HG02852 (cell line): ENCODE measurements around the gene ENAH.

Experiments used
- ATAC-seq: cut with Tn5 transposase; IDR thresholded peaks from one replicate; pipeline ENCODE4 v1.9.1; 2021; ENCODE audit warnings: mild to moderate bottlenecking, moderate library complexity; ENCODE audit not compliant: unreplicated experiment

The ENAH gene

DNA sequence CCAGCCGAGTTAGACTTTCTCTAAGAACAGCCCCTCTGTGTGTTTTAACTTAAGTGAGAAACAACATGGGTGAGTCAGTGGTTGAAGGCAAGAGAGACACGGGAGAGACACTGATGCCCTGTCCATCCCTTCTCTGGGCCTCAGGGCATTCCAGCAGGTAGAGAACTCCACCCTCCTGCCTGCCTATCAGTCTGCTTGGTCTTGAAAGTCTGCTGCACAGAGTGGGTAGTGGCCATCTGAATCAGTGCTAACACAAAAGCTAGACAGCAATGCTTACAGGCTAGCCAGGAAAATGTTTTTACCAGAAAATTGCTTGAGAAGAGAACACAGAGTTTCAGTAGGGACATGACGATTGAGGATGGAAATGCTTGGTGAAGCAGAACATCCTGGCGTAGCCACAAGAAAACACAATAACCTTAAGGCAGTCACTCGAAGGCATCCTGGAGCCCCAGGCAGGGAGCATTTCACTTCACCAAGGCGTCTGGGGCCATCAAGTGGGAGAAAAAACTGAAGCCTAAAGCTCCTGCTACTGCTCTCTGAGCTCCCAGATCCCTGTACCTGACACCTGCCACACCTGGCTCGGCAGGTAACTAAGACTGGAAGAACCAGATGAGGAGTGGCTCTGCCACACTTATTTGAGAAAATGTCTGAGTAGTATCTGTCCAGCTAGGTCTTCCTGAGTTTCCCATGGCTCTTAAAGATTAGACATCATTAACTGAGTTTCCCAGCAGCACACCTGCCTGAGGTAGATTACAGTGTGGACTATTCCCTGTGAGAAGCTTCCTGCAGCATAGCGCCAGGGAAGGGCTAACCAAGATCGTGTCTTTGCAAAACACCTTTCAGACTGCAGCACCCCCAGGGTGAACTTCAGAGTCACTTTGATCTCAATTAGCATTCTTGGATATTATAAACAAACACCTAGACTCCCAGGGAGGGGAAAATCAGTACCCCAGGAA, 207.0 kb downstream of the ENAH start:
- ATAC-seq: no peak

DNA sequence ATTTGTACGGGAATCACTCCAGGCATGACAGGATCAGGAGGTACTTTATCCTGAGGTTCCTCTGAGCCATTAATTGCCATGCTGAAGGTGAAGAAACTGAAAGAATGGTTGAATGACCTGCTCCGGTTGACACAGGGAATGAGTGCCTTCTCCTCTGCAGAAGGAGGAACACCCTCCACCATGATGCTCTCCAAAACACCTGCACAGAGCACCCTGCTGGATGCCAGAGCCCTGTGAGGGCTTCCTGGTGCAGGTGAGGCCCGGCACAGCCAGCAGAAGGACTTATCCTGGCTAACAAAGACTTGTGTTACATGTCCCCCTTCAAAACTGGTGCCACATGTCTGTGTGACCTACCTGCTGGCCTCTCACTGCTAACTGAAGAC, 210.8 kb downstream of the ENAH start:
- no peak for ATAC-seq

DNA sequence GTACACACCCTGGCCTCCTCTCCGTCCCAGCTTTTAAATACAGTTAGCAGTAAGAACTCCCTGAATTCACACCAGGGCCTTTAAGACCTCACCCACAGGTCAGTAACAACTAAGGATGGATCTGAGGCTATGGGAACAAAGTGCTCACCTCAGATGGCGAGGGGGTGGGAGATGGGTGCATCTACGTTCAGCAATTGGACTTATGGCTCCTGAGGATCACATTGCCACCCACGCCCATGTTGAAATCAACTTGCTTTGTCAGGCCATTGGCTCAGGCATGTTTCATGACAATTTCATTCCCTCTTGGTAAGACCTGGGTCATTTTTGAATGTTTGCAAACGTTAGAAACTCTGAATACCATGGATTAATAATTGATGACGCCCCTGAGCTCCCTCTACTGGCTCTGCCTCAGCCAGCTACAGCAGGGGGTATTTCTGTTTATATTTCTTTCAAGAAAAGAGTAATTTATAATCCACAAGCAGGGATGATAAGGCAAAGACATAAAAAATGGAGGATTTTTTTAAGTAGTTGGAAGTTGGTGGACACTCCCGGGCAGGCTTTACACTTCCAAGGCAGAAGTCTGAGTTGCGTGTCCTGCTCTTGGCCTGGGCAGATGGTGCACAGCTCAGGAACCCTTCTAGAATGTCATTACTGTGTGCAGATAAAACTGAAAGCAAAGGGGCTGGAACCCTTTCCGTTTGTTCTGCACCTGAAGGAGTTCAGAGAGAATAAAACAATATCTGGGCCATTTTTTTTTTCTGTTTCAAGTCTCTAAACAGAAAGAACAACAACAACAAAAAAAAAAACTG, 211.4 kb downstream of the ENAH start:
- ATAC-seq: no peak

DNA sequence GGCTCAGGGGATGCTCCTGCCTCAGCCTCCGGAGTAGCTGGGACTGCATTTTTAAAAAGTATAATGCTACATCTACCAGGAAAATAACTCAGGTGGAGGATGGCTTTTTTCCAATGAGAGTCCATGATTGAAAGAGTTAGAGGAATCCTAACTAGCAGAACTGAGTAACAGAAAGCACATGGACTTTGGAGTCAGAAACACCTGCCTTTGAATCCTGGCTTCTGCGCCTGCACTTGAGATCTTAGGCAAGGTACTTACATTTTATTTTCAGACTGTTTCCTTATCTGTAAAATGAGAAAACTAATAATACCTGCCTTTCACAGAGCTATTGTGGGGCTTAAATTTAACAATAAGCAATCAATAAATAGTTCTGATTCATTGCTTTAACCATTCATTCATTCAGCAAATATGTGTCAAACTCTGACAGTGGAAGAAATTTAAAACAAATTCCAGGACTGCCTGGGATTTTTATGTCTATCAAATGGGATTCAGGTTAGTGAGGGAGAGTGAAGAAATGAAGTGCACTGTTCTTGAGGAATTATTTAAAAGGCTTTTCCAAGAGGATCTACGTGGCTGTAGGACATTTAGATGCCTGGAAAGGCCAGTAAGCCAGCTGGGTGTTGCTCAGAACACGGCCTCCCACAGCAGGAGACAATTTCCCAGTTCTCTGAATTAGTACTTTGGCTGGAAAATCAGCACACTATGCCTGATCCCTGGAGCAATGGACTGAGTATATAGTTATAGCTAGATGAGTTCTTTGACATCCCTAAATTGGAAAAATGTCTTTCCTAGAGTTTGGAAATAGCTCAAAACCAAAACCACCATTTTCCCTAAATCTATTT, 212.3 kb downstream of the ENAH start:
- ATAC-seq: no peak

DNA sequence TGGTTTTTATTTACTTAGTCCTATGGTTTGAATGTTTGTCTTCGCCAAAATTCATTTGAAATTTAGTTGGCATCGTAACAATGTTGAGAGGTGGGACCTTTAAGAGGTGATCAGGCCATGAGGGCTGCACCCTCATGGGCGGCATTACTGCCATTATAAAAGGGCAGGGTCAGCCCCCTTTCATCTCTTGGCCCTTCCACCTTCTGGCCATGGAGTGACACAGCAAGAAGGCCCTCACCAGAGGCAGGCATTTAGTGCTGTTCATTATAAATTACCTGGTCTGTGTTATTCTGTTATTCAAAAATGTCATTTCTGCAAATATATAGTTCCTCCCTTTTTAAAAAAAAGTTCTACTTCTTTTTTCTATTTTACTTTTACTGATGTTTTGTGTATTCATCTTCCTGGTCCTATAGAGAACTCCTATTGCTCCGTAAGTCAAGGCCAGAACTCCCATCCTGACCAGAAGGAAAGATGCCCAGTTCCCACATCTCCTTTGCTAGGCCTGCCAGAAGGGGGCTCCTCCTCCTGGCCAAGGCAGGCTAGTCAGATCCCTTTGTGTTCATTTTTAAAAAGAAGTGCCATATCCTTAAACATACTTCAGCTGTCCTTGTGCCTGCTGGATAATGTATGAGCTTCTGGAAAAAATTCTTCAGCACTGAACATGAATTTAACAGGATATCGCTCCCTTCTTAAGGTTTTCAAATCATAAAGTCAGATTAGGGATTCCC, 215.0 kb downstream of the ENAH start:
- no peak for ATAC-seq
